Body of pancreas (tissue), 4 donors: Measurements from ENCODE around the gene NEXMIF.
"Not testable (repeated sequence)": the region's sequence is repeated elsewhere in the genome, so short reads cannot be mapped to it uniquely, and the experiment has no call there.

Experiments
- CTCF ChIP-seq, 7 experiments: fragments of 450-650 bp in 4 of 7; fragments of 200-600 bp in 3 of 7; sonication (generic) in 3 of 7; IDR thresholded peaks; one replicate each; pipeline ENCODE4 v1.5.1; 2016 to 2019; ENCODE audit warnings: antibody characterized with exemption in 7 of 7
- POLR2A ChIP-seq, 3 donors: fragments of 450-650 bp; IDR thresholded peaks; one replicate each; pipeline ENCODE4 v1.6.1; 2016; ENCODE audit warnings: antibody characterized with exemption in 3 of 3, mild to moderate bottlenecking in 2 of 3

DNA sequence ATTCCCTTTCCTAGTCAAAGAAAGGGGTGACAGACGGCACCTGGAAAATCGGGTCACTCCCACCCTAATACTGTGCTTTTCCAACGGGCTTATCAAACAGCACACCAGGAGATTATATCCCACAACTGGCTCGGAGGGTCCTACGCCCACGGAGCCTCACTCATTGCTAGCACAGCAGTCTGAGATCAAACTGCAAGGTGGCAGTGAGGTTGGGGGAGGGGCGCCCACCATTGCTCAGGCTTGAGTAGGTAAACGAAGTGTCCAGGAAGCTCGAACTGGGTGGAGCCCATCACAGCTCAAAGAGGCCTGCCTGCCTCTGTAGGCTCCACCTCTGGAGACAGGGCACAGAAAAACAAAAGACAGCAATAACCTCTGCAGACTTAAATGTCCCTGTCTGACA lies 42.9 kb downstream of the NEXMIF start:
- TF ChIP-seq CTCF, POLR2A (IDR thresholded peaks at IDR 0.05): not testable (repeated sequence)
